ENCODE results near the gene FBXO36. TPM values are rescaled to one million over a fixed set of nuclear protein-coding genes. Genes with fewer than 3 reads are reported as not detected.
A peak's percentile ranks its signal among the peaks of the same experiment; 100 is the strongest.

Gene FBXO36
- total RNA-seq (under 1 TPM; 0.75 to 0.83 TPM), total RNA-seq (1.9 reads per million in 2 donors)

DNA sequence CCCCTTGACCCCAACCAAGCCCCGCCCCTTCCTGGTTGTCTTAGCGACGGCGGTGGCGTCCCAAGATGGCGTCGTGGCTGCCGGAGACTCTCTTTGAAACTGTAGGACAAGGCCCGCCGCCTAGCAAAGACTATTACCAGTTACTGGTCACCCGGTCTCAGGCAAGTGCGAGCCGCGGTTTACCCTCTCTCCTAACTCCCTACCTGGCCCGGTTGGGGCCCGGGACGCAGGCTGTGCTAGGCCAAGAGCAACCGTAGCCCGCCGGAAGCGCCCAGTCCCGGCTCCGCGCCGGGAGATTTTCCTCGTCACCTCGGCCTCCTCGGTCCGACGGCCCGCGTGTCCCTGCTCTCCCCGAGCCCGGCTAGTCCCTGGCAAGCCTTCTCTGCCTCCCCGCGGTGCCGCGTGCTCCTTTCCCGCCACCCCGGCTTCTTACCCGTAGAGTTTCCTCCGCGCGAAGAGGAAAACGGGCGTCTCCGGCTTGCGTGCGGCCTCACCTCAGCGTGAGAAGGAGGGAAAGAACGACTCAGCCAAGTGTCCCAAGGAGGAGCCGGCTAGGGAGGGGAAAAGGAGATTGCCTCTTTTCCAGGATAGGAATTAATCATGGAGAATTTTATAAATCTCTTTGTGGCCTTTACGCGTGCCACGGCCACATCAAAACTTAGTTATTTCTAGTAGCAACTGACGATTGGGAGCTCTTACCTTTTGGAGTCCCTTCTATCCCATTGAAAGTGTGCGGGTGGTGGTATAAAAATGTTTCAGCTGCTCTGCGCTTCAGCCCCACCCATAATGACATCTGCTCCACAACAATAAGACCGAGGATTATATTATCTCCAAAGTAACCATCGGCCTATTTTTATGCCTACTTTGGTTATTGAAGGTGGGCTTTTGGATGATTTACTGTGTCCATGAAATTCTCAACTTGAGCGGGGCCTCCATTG lies at the start of gene FBXO36:
FBXO36 (plus strand) TSS at position 55 of the 938 bp plus-strand sequence; CDS start at position 66, 11 bp downstream.
- H3K27me3 Mint-ChIP-seq, result no peaks in the 10 kb centered on the region
- peaks cover 4% of the 10 kb centered on the region for H3K36me3 Mint-ChIP-seq (ENCODE audit: low read depth)
- peak; percentile 75 to 83 (median 78) for DNase-seq
- no peaks in the 10 kb centered on the region for H3K9me3 ChIP-seq (ENCODE audit: control insufficient read depth, low read length, poor library complexity, severe bottlenecking)
- H3K27ac Mint-ChIP-seq, result peak within 1 kb of the TSS; percentile 99
- ATAC-seq, result peak; percentile 72
- peak within 1 kb of the TSS; percentile 98 for H3K4me3 Mint-ChIP-seq
- peaks cover 37% of the 10 kb centered on the region for H3K4me1 Mint-ChIP-seq

- no peaks in the 10 kb centered on the region for H3K27me3 Mint-ChIP-seq
- peaks cover 45% of the 10 kb centered on the region for H3K4me1 Mint-ChIP-seq
- no peak for DNase-seq
- peak overlapping the region; percentile 70 for H3K27ac Mint-ChIP-seq
- ATAC-seq, result peak; percentile 28
- no peaks in the 10 kb centered on the region for H3K9me3 ChIP-seq (ENCODE audit: control insufficient read depth, low read length, poor library complexity, severe bottlenecking)
- H3K36me3 Mint-ChIP-seq (ENCODE audit: low read depth), result peaks cover 5% of the 10 kb centered on the region
- no peak overlapping the region for H3K4me3 Mint-ChIP-seq
These were observed 49.2 kb upstream of the FBXO36 start for GRCh38 chr2:229873123-229873581.

- no peak for ATAC-seq
- H3K36me3 Mint-ChIP-seq (ENCODE audit: low read depth), result peaks cover 8% of the 10 kb centered on the region
- peak overlapping the region; percentile 43 for H3K4me3 Mint-ChIP-seq
- no peaks in the 10 kb centered on the region for H3K27me3 Mint-ChIP-seq
- H3K27ac Mint-ChIP-seq, result peak overlapping the region; percentile 57
- no peaks in the 10 kb centered on the region for H3K9me3 ChIP-seq (ENCODE audit: control insufficient read depth, low read length, poor library complexity, severe bottlenecking)
- H3K4me1 Mint-ChIP-seq, result peaks cover 33% of the 10 kb centered on the region
- DNase-seq, result no peak
These were observed 47.7 kb upstream of the FBXO36 start for GRCh38 chr2:229874647-229875046.

DNA sequence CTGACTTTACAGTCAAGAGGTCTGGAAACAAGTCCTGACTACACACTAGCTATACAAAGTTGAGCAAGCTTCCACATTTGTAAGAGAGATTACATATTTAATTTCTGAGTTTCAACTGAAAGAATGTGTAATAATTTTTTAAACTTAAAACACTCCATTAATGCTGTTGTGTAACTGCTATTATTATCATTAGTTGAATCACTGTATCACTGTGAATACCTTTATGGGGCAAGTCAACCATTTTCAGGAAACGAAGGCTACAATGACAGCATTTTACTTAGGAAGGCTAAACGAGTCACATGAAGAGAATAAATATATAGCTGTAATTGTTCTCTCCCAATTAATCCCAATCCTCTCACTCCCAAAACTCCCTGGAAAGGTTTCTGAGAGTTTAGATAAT lies 46.8 kb upstream of the FBXO36 start:
- Mint-ChIP-seq H3K27ac (peak overlapping the region; percentile 57), H3K4me3 (no peak overlapping the region), H3K36me3 (ENCODE audit: low read depth) (peaks cover 5% of the 10 kb centered on the region), H3K27me3 (no peaks in the 10 kb centered on the region), H3K4me1 (peaks cover 25% of the 10 kb centered on the region)
- ATAC-seq, result no peak
- no peak for DNase-seq
- H3K9me3 ChIP-seq (ENCODE audit: control insufficient read depth, low read length, poor library complexity, severe bottlenecking), result no peaks in the 10 kb centered on the region

- Mint-ChIP-seq H3K36me3 (ENCODE audit: low read depth) (peaks cover 5% of the 10 kb centered on the region), H3K27ac (no peak overlapping the region), H3K27me3 (no peaks in the 10 kb centered on the region), H3K4me1 (peaks cover 24% of the 10 kb centered on the region), H3K4me3 (no peak overlapping the region)
- no peak for ATAC-seq
- H3K9me3 ChIP-seq (ENCODE audit: control insufficient read depth, low read length, poor library complexity, severe bottlenecking), result no peaks in the 10 kb centered on the region
- no peak for DNase-seq
These were observed 42.9 kb upstream of the FBXO36 start for GRCh38 chr2:229879191-229879950.

GRCh38 chr2:229880892-229881586 lies 41.3 kb upstream of the FBXO36 start:
- DNase-seq (no peak), ATAC-seq (no peak)
- H3K27me3 Mint-ChIP-seq, result no peaks in the 10 kb centered on the region
- peak overlapping the region; percentile 11 for H3K27ac Mint-ChIP-seq
- H3K36me3 Mint-ChIP-seq (ENCODE audit: low read depth), result peaks cover 3% of the 10 kb centered on the region
- peaks cover 26% of the 10 kb centered on the region for H3K4me1 Mint-ChIP-seq
- H3K9me3 ChIP-seq (ENCODE audit: control insufficient read depth, low read length, poor library complexity, severe bottlenecking), result no peaks in the 10 kb centered on the region
- H3K4me3 Mint-ChIP-seq, result no peak overlapping the region

- Mint-ChIP-seq H3K27me3 (no peaks in the 10 kb centered on the region), H3K4me3 (no peak overlapping the region), H3K36me3 (ENCODE audit: low read depth) (peaks cover 3% of the 10 kb centered on the region), H3K27ac (peak overlapping the region; percentile 56), H3K4me1 (peaks cover 29% of the 10 kb centered on the region)
- ATAC-seq, result peak; percentile 35
- no peaks in the 10 kb centered on the region for H3K9me3 ChIP-seq (ENCODE audit: control insufficient read depth, low read length, poor library complexity, severe bottlenecking)
- DNase-seq, result no peak
These were observed 39.7 kb upstream of the FBXO36 start for GRCh38 chr2:229882583-229882982.

DNA sequence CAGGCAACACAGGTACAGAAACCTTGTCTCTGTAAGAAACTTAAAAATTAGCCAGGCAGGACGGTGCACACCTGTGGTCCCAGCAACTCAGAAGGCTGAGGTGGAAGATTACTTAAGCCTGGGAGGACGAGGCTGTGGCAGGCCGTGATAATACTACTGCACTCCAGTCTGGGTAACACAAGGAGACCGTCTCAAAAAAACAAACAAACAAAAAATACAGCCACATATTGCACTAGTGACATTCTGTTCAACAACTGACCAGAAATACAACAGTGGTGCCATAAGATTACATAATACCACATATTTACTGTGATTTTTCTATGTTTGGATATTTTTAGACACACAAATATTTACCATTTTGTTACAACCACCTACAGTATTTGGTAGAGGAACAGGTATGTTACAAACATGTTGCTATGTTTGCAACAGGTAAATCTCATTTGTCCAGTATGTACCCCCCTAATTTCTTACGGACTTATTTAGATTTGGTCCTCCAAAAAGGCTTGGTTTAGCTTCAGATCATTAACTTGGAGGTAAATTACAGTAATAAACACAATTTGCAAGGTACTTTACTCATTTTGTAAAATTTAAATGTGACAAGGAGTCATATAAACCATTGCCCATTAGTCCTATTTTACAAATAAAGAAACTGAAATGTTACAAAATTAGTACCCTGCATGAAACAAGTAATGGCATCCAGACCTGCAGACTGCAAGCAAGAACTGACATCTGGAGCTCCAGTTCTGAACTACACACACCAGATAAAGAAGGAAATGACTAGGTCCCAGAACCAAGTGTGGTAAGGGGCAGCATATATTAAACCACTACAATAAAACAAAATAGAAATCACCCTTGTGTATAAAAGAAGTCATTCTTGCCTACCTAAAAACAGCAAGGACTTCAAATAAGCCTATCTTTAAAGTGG lies 37.3 kb upstream of the FBXO36 start:
- H3K27me3 Mint-ChIP-seq, result no peaks in the 10 kb centered on the region
- ATAC-seq, result no peak

GRCh38 chr2:229887441-229887840 lies 34.9 kb upstream of the FBXO36 start:
- no peak overlapping the region for H3K4me3 Mint-ChIP-seq
- H3K27me3 Mint-ChIP-seq, result no peaks in the 10 kb centered on the region
- no peaks in the 10 kb centered on the region for H3K9me3 ChIP-seq (ENCODE audit: control insufficient read depth, low read length, poor library complexity, severe bottlenecking)
- ATAC-seq (no peak), DNase-seq (no peak)
- H3K27ac Mint-ChIP-seq, result peak overlapping the region; percentile 75
- peaks cover 2% of the 10 kb centered on the region for H3K36me3 Mint-ChIP-seq (ENCODE audit: low read depth)
- H3K4me1 Mint-ChIP-seq, result peaks cover 37% of the 10 kb centered on the region

More for the DNA sequence above, 37.3 kb upstream of the FBXO36 start:
- no peak for DNase-seq
- Mint-ChIP-seq H3K36me3 (ENCODE audit: low read depth) (no peaks in the 10 kb centered on the region), H3K4me3 (no peak overlapping the region), H3K27ac (peak overlapping the region; percentile 53), H3K4me1 (peaks cover 40% of the 10 kb centered on the region)
- H3K9me3 ChIP-seq (ENCODE audit: control insufficient read depth, low read length, poor library complexity, severe bottlenecking), result no peaks in the 10 kb centered on the region

DNA sequence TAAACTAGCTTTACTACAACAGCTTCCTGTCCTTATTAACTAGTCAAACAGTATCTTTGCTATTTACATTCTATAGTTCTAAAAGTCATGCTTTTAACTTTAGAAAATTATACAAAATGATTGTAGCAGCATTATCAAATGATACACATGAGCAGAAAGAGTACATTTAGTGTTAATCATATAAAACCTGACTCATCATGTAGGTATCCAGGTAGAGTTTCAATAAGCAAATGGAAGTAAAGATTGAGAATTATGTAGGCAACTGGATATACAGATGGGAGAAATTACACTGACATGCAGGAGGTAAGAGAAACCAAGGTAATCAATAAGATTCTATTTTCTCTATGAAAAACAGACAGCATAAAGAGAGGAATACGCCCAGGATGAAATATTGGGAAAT lies 34.3 kb upstream of the FBXO36 start:
- DNase-seq (no peak), ATAC-seq (no peak)
- H3K9me3 ChIP-seq (ENCODE audit: control insufficient read depth, low read length, poor library complexity, severe bottlenecking), result no peaks in the 10 kb centered on the region
- no peak overlapping the region for H3K27ac Mint-ChIP-seq
- H3K36me3 Mint-ChIP-seq (ENCODE audit: low read depth), result peaks cover 2% of the 10 kb centered on the region
- H3K4me1 Mint-ChIP-seq, result peaks cover 36% of the 10 kb centered on the region
- H3K27me3 Mint-ChIP-seq, result no peaks in the 10 kb centered on the region
- no peak overlapping the region for H3K4me3 Mint-ChIP-seq

DNA sequence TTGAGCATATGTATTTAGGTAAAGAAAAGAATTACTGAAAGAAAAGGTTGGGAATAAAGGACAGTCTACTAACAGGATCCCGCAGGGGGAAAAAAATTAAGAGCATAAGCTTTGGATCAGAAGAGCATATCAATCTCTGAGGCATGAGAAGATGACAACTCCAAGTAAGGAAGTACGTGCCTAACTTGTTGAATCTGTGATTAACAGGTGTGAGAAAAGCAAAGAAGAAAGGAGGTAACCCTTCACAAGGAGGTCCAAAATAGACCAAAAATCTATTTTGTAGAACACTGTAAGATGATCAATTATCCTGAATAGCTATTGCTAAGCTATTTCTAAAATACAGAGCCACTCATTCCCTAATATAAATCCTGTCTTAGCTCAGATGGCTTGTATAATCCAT lies 33.3 kb upstream of the FBXO36 start:
- no peak overlapping the region for H3K4me3 Mint-ChIP-seq
- H3K27ac Mint-ChIP-seq, result no peak overlapping the region
- peaks cover 2% of the 10 kb centered on the region for H3K36me3 Mint-ChIP-seq (ENCODE audit: low read depth)
- DNase-seq, result no peak
- no peak for ATAC-seq
- H3K9me3 ChIP-seq (ENCODE audit: control insufficient read depth, low read length, poor library complexity, severe bottlenecking), result no peaks in the 10 kb centered on the region
- H3K27me3 Mint-ChIP-seq, result no peaks in the 10 kb centered on the region
- peaks cover 39% of the 10 kb centered on the region for H3K4me1 Mint-ChIP-seq

DNA sequence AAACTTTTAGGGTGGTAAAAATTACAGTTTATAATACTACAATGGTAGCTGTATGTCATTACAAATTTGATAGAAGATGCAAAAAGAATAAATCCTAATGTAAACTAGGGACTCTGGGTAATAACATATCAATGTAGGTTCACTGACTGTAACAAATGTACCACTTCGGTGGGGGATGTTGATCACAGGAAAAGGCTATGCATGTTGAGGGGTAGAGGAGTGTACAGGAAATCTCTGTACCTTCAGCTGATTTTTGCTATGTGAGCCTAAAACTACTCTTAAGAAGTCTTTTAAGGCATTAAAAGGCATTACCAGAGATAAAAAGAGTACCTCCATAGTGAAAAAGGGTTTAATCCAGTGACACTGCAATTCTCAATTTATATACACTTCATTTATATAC lies 25.4 kb upstream of the FBXO36 start:
- Mint-ChIP-seq H3K4me1 (peaks cover 44% of the 10 kb centered on the region), H3K4me3 (peak overlapping the region; percentile 12), H3K27ac (peak overlapping the region; percentile 79), H3K27me3 (no peaks in the 10 kb centered on the region), H3K36me3 (ENCODE audit: low read depth) (peaks cover 4% of the 10 kb centered on the region)
- peak; percentile 49 for ATAC-seq
- H3K9me3 ChIP-seq (ENCODE audit: control insufficient read depth, low read length, poor library complexity, severe bottlenecking), result no peaks in the 10 kb centered on the region
- no peak for DNase-seq

Data from T-helper 17 cell (primary cell).